Mucosa of stomach (tissue), 1 donor: ENCODE measurements around the gene GDE1.

Experiments
- H3K27me3 ChIP-seq: one replicate; pipeline ENCODE4 v1.7.0; 2013; ENCODE audit warnings: mild to moderate bottlenecking, low read length; ENCODE audit not compliant: control insufficient read depth, insufficient read depth
- H3K36me3 ChIP-seq: one replicate; pipeline ENCODE4 v1.7.0; 2013; ENCODE audit warnings: low read length; ENCODE audit not compliant: control insufficient read depth, insufficient read depth
- H3K4me1 ChIP-seq: one replicate; pipeline ENCODE4 v1.7.0; 2013; ENCODE audit warnings: mild to moderate bottlenecking, low read length; ENCODE audit not compliant: control insufficient read depth, insufficient read depth
- H3K4me3 ChIP-seq: one replicate; pipeline ENCODE4 v1.7.0; 2013; ENCODE audit warnings: low read length
- H3K9ac ChIP-seq: one replicate; pipeline ENCODE4 v1.7.0; 2013; ENCODE audit warnings: mild to moderate bottlenecking, low read length, moderate library complexity
- H3K9me3 ChIP-seq: one replicate; pipeline ENCODE4 v1.7.0; 2013; ENCODE audit warnings: mild to moderate bottlenecking, low read length, moderate library complexity; ENCODE audit not compliant: control insufficient read depth
- donor health status: Pancreatic carcinoma.

GDE1 gene

GRCh38 chr16:19499481-19499880 lies 22.4 kb downstream of the GDE1 start:
- Histone ChIP-seq H3K9me3 (no peaks in the 10 kb centered on the region), H3K4me1 (peaks cover 14% of the 10 kb centered on the region), H3K36me3 (peaks cover 20% of the 10 kb centered on the region), H3K9ac (no peak overlapping the region), H3K4me3 (no peak overlapping the region), H3K27me3 (no peaks in the 10 kb centered on the region)

- no peak overlapping the region for H3K4me3 ChIP-seq
- peaks cover 16% of the 10 kb centered on the region for H3K36me3 ChIP-seq
- H3K4me1 ChIP-seq: peaks cover 14% of the 10 kb centered on the region
- H3K9me3 ChIP-seq: no peaks in the 10 kb centered on the region
- no peak overlapping the region for H3K9ac ChIP-seq
- H3K27me3 ChIP-seq: no peaks in the 10 kb centered on the region
Observed at GRCh38 chr16:19499006-19499405, 22.9 kb downstream of the GDE1 start.

GRCh38 chr16:19497176-19497575 lies 24.7 kb downstream of the GDE1 start:
- Histone ChIP-seq H3K9me3 (no peaks in the 10 kb centered on the region), H3K4me1 (peaks cover 10% of the 10 kb centered on the region), H3K9ac (no peak overlapping the region), H3K36me3 (peaks cover 10% of the 10 kb centered on the region), H3K27me3 (no peaks in the 10 kb centered on the region), H3K4me3 (no peak overlapping the region)

GRCh38 chr16:19490619-19491018 lies 31.3 kb downstream of the GDE1 start:
- Histone ChIP-seq H3K4me1 (peaks cover 30% of the 10 kb centered on the region), H3K27me3 (no peaks in the 10 kb centered on the region), H3K9ac (no peak overlapping the region), H3K9me3 (no peaks in the 10 kb centered on the region), H3K4me3 (no peak overlapping the region), H3K36me3 (peaks cover 5% of the 10 kb centered on the region)

- peaks cover 5% of the 10 kb centered on the region for H3K36me3 ChIP-seq
- H3K9me3 ChIP-seq: no peaks in the 10 kb centered on the region
- H3K9ac ChIP-seq: no peak overlapping the region
- H3K4me1 ChIP-seq: peaks cover 32% of the 10 kb centered on the region
- H3K4me3 ChIP-seq: no peak overlapping the region
- no peaks in the 10 kb centered on the region for H3K27me3 ChIP-seq
Observed at GRCh38 chr16:19488213-19488640, 33.7 kb downstream of the GDE1 start.

- peaks cover 32% of the 10 kb centered on the region for H3K4me1 ChIP-seq
- no peak overlapping the region for H3K4me3 ChIP-seq
- peaks cover 5% of the 10 kb centered on the region for H3K36me3 ChIP-seq
- H3K9me3 ChIP-seq: no peaks in the 10 kb centered on the region
- H3K27me3 ChIP-seq: no peaks in the 10 kb centered on the region
- no peak overlapping the region for H3K9ac ChIP-seq
Observed at GRCh38 chr16:19486750-19487325, 35.1 kb downstream of the GDE1 start.

GRCh38 chr16:19486051-19486450 lies 35.8 kb downstream of the GDE1 start:
- Histone ChIP-seq H3K36me3 (peaks cover 11% of the 10 kb centered on the region), H3K9me3 (no peaks in the 10 kb centered on the region)

GRCh38 chr16:19485611-19486010 lies 36.3 kb downstream of the GDE1 start:
- H3K9ac ChIP-seq: no peak overlapping the region
- H3K4me3 ChIP-seq: no peak overlapping the region
- H3K36me3 ChIP-seq: peaks cover 7% of the 10 kb centered on the region
- no peaks in the 10 kb centered on the region for H3K27me3 ChIP-seq
- no peaks in the 10 kb centered on the region for H3K9me3 ChIP-seq
- H3K4me1 ChIP-seq: peaks cover 32% of the 10 kb centered on the region

More at GRCh38 chr16:19486051-19486450, 35.8 kb downstream of the GDE1 start:
- Histone ChIP-seq H3K27me3 (no peaks in the 10 kb centered on the region), H3K4me3 (no peak overlapping the region), H3K4me1 (peaks cover 32% of the 10 kb centered on the region), H3K9ac (no peak overlapping the region)

- H3K36me3 ChIP-seq: peaks cover 7% of the 10 kb centered on the region
- H3K9me3 ChIP-seq: no peaks in the 10 kb centered on the region
- H3K9ac ChIP-seq: no peak overlapping the region
- H3K27me3 ChIP-seq: no peaks in the 10 kb centered on the region
- peaks cover 34% of the 10 kb centered on the region for H3K4me1 ChIP-seq
- no peak overlapping the region for H3K4me3 ChIP-seq
Observed at GRCh38 chr16:19484096-19484495, 37.8 kb downstream of the GDE1 start.

GRCh38 chr16:19482291-19482690 lies 39.6 kb downstream of the GDE1 start:
- H3K9ac ChIP-seq: no peak overlapping the region
- H3K27me3 ChIP-seq: no peaks in the 10 kb centered on the region
- H3K36me3 ChIP-seq: peaks cover 10% of the 10 kb centered on the region
- peaks cover 22% of the 10 kb centered on the region for H3K4me1 ChIP-seq
- no peaks in the 10 kb centered on the region for H3K9me3 ChIP-seq
- H3K4me3 ChIP-seq: no peak overlapping the region

GRCh38 chr16:19481769-19482168 lies 40.1 kb downstream of the GDE1 start:
- peaks cover 12% of the 10 kb centered on the region for H3K36me3 ChIP-seq
- H3K9me3 ChIP-seq: no peaks in the 10 kb centered on the region
- peaks cover 16% of the 10 kb centered on the region for H3K4me1 ChIP-seq
- H3K4me3 ChIP-seq: no peak overlapping the region
- H3K9ac ChIP-seq: no peak overlapping the region
- H3K27me3 ChIP-seq: no peaks in the 10 kb centered on the region

- Histone ChIP-seq H3K9ac (no peak overlapping the region), H3K36me3 (peaks cover 12% of the 10 kb centered on the region), H3K4me3 (no peak overlapping the region), H3K27me3 (no peaks in the 10 kb centered on the region), H3K4me1 (peaks cover 13% of the 10 kb centered on the region), H3K9me3 (no peaks in the 10 kb centered on the region)
Observed at GRCh38 chr16:19481296-19481695, 40.6 kb downstream of the GDE1 start.

GRCh38 chr16:19479302-19479721 lies 42.6 kb downstream of the GDE1 start:
- Histone ChIP-seq H3K4me3 (no peak overlapping the region), H3K9ac (no peak overlapping the region), H3K36me3 (peaks cover 15% of the 10 kb centered on the region), H3K9me3 (no peaks in the 10 kb centered on the region), H3K4me1 (peaks cover 8% of the 10 kb centered on the region), H3K27me3 (no peaks in the 10 kb centered on the region)
